HepG2 (cell line): Measurements from ENCODE around the gene AMIGO2. TPM values are rescaled to one million over a fixed set of nuclear protein-coding genes. Genes with fewer than 3 reads are reported as not detected.

Experiments
- ATAC-seq: fragments of 200-7000 bp; cut with Tn5 transposase; 3 replicates; pipeline ENCODE4 v1.9.1; 2020; ENCODE audit warnings: mild to moderate bottlenecking, moderate library complexity
- BruUV-seq: library from RNA; stranded (reverse); fragments of 400-500 nt; replicated peaks from 2 replicates; lab custom pipeline; 2021; lab: Mats Ljungman, UMichigan
- CTCF ChIA-PET: fragments of 300-600 bp; formaldehyde crosslinking; extraction: SDS; loops from one replicate; lab custom pipeline; 2021; ENCODE audit warnings: low total read pairs, inconsistent platforms, low intra/inter-chr PET ratio; lab: Yijun Ruan, JAX
- POLR2A ChIA-PET: fragments of 350-600 bp; sonication (Branson Sonifier 250); formaldehyde crosslinking; loops from one replicate; lab custom pipeline; 2020; ENCODE audit warnings: antibody characterized with exemption, inconsistent platforms; lab: Yijun Ruan, JAX
- DNase-seq: peaks from one replicate; pipeline ENCODE4 v3.0.0-alpha.2; 2015; ENCODE audit warnings: low spot score
- FAIRE-seq: peaks from 3 replicates; lab custom pipeline; 2011; peaks lifted over from hg19 to GRCh38; lab: Jason Lieb, UNC
- H2AFZ ChIP-seq: one replicate; pipeline ENCODE4 v1.6.1; 2011; ENCODE audit warnings: low read length, inconsistent platforms
- H3K27ac ChIP-seq: fragments of 300-600 bp; 3 replicates; pipeline ENCODE4 v1.8.0; 2011; ENCODE audit warnings: mixed run types, mild to moderate bottlenecking, mixed read lengths, low read length, inconsistent platforms; ENCODE audit not compliant: insufficient read depth; ENCODE audit errors: extremely low read length
- H3K27me3 ChIP-seq, 2 experiments: fragments of 200-600 bp in 1 of 2; 2 replicates in 1 of 2; 3 replicates in 1 of 2; pipeline versions ENCODE4 v1.6.0 to v1.8.0; 2011; ENCODE audit warnings: low read length in 2 of 2, mild to moderate bottlenecking in 2 of 2, moderate library complexity in 2 of 2, inconsistent platforms in 1 of 2; ENCODE audit not compliant: insufficient read depth in 2 of 2, control insufficient read depth in 1 of 2
- H3K36me3 ChIP-seq, 2 experiments: fragments of 200-600 bp in 1 of 2; replicated peaks in 1 of 2; 2 replicates in 1 of 2; 3 replicates in 1 of 2; pipeline versions ENCODE4 v1.5.1 to v1.8.0; 2011; ENCODE audit warnings: low read length in 2 of 2, inconsistent platforms in 1 of 2; ENCODE audit not compliant: insufficient read depth in 2 of 2, control insufficient read depth in 1 of 2
- H3K4me1 ChIP-seq: 2 replicates; pipeline ENCODE4 v1.5.1; 2012; ENCODE audit warnings: low read length, inconsistent platforms; ENCODE audit not compliant: insufficient read depth
- H3K4me2 ChIP-seq: 2 replicates; pipeline ENCODE4 v1.6.0; 2011; ENCODE audit warnings: low read depth, low read length, inconsistent platforms
- H3K4me3 ChIP-seq, 3 experiments: fragments of 200-600 bp in 1 of 3; sonication (generic), shearing (Covaris generic) in 1 of 3; replicated peaks in 1 of 3; 2 replicates each; pipeline ENCODE4 v1.5.1; 2011 to 2016; ENCODE audit warnings: low read length in 3 of 3, inconsistent platforms in 2 of 3, low read depth in 2 of 3, mild to moderate bottlenecking in 2 of 3, control low read depth in 1 of 3, mixed read lengths in 1 of 3; ENCODE audit not compliant: insufficient read depth in 1 of 3
- H3K79me2 ChIP-seq: one replicate; pipeline ENCODE4 v1.6.1; 2011; ENCODE audit warnings: low read length, inconsistent platforms; ENCODE audit not compliant: insufficient read depth
- H3K9ac ChIP-seq: 2 replicates; pipeline ENCODE4 v1.6.0; 2011; ENCODE audit warnings: mild to moderate bottlenecking, low read depth, low read length, inconsistent platforms; ENCODE audit not compliant: insufficient read depth
- H3K9me3 ChIP-seq: 2 replicates; pipeline ENCODE4 v1.5.1; 2012; ENCODE audit warnings: mild to moderate bottlenecking, low read length
- H4K20me1 ChIP-seq: 2 replicates; pipeline ENCODE4 v1.6.0; 2011; ENCODE audit warnings: inconsistent platforms, mild to moderate bottlenecking, low read length, moderate library complexity; ENCODE audit not compliant: insufficient read depth
- ARNT2 ChIP-seq: sonication (generic); formaldehyde crosslinking; IDR thresholded peaks from 2 replicates; pipeline ENCODE4 v1.8.0; 2022; ENCODE audit warnings: mild to moderate bottlenecking, low read depth, missing genetic modification reagents, moderate library complexity
- CHD2 ChIP-seq: IDR thresholded peaks from 2 replicates; pipeline ENCODE4 v1.6.1; 2011; ENCODE audit warnings: low read depth, low read length, improper control_type of control experiment
- RBM22 ChIP-seq: fragments of 200-400 bp; formaldehyde crosslinking; optimal IDR thresholded peaks from 2 replicates; pipeline ENCODE3; 2017; ENCODE audit warnings: mild to moderate bottlenecking, low read length, moderate library complexity
- ZNF10 ChIP-seq: sonication (generic); formaldehyde crosslinking; IDR thresholded peaks from 2 replicates; pipeline ENCODE4 v1.4.0; 2020; ENCODE audit warnings: mild to moderate bottlenecking, low read depth, missing genetic modification reagents, borderline replicate concordance
- ZNF20 ChIP-seq: sonication (generic); formaldehyde crosslinking; IDR thresholded peaks from 2 replicates; pipeline ENCODE4 v1.4.0; 2020; ENCODE audit warnings: mild to moderate bottlenecking, moderate library complexity, missing genetic modification reagents
- ZNF496 ChIP-seq: sonication (generic); formaldehyde crosslinking; IDR thresholded peaks from 2 replicates; pipeline ENCODE4 v1.8.1; 2023; ENCODE audit warnings: mild to moderate bottlenecking, moderate library complexity, missing genetic modification reagents; ENCODE audit not compliant: insufficient replicate concordance
- ZNF556 ChIP-seq: sonication (generic); formaldehyde crosslinking; IDR thresholded peaks from 2 replicates; pipeline ENCODE4 v1.4.0; 2020; ENCODE audit warnings: mild to moderate bottlenecking, missing genetic modification reagents, borderline replicate concordance
- ZNF746 ChIP-seq: sonication (generic); formaldehyde crosslinking; IDR thresholded peaks from 2 replicates; pipeline ENCODE4 v1.8.0; 2022; ENCODE audit warnings: mild to moderate bottlenecking, missing genetic modification reagents
- WGBS: methylation state at CpG from one replicate; pipeline ENCODE4 v1.1.6; 2017; ENCODE audit warnings: low lambda C conversion rate; 5-methylcytosine and 5-hydroxymethylcytosine counted together
- in situ Hi-C: cut with HindIII; loops from 2 replicates; pipeline ENCODE4 v1.10.0; 2017; ENCODE audit warnings: low pct_unique_long_range_greater_than_20kb; ENCODE audit not compliant: extremely low pct_ligation_motif_present
- intact Hi-C: fragments of 100-400 bp; cut with micrococcal nuclease; formaldehyde crosslinking; loops from one replicate; pipeline ENCODE4 v1.10.0; 2022; ENCODE audit not compliant: unreplicated experiment
- polyA plus RNA-seq, 8 experiments: library from polyadenylated mRNA; depleted of rRNA in 3 of 8; stranded (reverse) in 7 of 8; unstranded in 1 of 8; fragments of >200 nt; fragmentation: Illumina TruSeq in 4 of 8; extraction: Trizol in 4 of 8; gene quantifications; 2 replicates each; pipeline versions ENCODE4 v1.2.1 to v1.2.3, GENCODE V29; 2011 to 2016; ENCODE audit warnings: low read depth in 4 of 8, missing spikeins in 1 of 8, mixed read lengths in 1 of 8; ENCODE audit not compliant: insufficient read depth in 1 of 8
- total RNA-seq, 5 experiments: library from RNA; depleted of rRNA; stranded (reverse); fragments of >200 nt; fragmentation: Illumina TruSeq; extraction: Trizol; gene quantifications; 2 replicates each; pipeline ENCODE4 v1.2.3, GENCODE V29; 2016; ENCODE audit warnings: low read depth in 1 of 5
- TF ChIP-seq, protein P1 (sequence below): sonication (generic); formaldehyde crosslinking; IDR thresholded peaks from 2 replicates; pipeline ENCODE4 v1.4.0; 2020; ENCODE audit warnings: missing genetic modification reagents
- TF ChIP-seq, protein P2 (sequence below): IDR thresholded peaks from 2 replicates; pipeline ENCODE4 v1.6.1; 2016; ENCODE audit warnings: mild to moderate bottlenecking, missing biosample characterization, missing genetic modification reagents
- TF ChIP-seq, protein P3 (sequence below), 2 experiments: fragments of 450-650 bp in 1 of 2; sonication (generic) in 1 of 2; formaldehyde crosslinking; IDR thresholded peaks; 2 replicates each; pipeline versions ENCODE4 v1.5.0 to v1.8.0; 2020 to 2022; ENCODE audit warnings: mild to moderate bottlenecking in 1 of 2, missing genetic modification reagents in 1 of 2
- TF ChIP-seq, protein P4 (sequence below): sonication (generic); formaldehyde crosslinking; IDR thresholded peaks from 2 replicates; pipeline ENCODE4 v1.4.0; 2020; ENCODE audit warnings: missing genetic modification reagents

Gene AMIGO2
- total and polyA plus RNA-seq, 2 of the 13 experiments (the other 11 are each of a cell fraction or from before 2014, with no cell fraction given): not detected

DNA sequence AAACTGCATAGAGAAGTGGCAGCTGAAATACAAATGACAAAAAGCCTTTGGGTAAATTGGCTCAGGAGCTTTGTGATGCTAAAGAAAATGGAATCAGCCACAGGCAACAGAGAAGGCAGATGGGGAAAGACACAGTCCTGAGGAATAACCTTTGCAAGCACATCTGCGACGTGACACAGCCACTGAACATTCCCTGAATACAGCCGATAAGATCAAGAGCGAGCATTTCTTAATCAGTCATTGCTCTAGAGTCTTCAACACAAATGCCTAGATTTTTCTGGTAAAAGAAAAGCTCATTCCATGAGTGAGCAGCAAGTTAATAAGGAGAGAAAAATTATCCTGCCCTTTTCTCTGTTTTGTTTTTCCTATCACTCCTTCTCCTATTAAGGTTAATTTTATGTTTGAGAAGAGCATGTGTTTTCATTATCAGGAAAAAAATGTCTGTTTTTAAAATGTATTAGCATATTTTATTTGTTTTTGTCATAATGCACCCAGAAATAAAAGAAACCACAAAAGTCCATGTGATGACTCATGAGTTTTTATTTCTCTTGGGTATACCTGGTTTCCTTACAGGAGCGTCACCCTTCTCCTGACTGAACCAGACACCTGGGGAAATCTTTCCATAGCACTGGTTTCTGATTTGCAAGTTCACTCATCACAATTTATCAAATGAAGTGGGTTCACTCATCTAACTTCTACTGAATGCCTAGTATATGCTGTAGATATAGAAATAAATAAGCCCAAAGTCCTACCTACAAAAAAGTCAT lies 45.8 kb downstream of the AMIGO2 start (continued):
- no peak for TF ChIP-seq ZNF556 (CRISPR knock-in tag)
- TF ChIP-seq CHD2: no peak
- TF ChIP-seq ZNF496 (CRISPR knock-in tag): no peak
- TF ChIP-seq, all 625 proteins: peak for 0

DNA sequence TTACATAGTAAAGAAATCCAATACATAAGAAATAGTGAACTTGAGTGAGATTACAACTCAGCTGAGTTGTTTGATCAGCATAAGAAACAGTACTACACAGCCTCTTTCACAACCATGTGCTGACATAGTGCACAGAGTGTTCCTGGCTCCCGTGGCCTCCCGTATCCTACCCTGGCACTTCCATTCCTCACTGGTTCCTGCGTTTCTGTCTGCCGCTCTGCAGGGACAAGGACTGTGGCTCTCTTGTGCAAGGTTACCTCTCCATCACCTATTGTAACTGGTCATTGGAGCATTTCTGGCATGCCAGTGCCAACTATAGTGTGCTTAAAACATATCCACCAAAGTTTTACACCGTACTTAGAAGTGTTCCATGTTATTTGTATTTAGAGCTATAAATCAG lies 46.7 kb downstream of the AMIGO2 start:
- DNase-seq (no peak), ATAC-seq (no peak; the same call in 2 of the 3 replicates), FAIRE-seq (no peak)
- H3K4me2 ChIP-seq: no peak overlapping the region
- no peaks in the 10 kb centered on the region for H4K20me1 ChIP-seq
- CTCF ChIA-PET: interaction anchor here (0.6 to 2.3 kb wide), 5 partner anchors 274 to 653 kb away, joined by 3 to 29 read pairs (median 3); no protein-coding TSS in a partner anchor
- H3K36me3 ChIP-seq: no peaks in the 10 kb centered on the region
- in situ Hi-C loops (no loop called here), intact Hi-C loops (loop anchor here (2.0 to 5.0 kb wide), 2 partner anchors 364 to 654 kb away; no protein-coding TSS in a partner anchor)
- H3K4me1 ChIP-seq: no peaks in the 10 kb centered on the region
- H3K9ac ChIP-seq: no peak overlapping the region
- POLR2A ChIA-PET: no interaction called here
- no peak overlapping the region for H3K4me3 ChIP-seq
- no peak overlapping the region for H3K27ac ChIP-seq
- no peaks in the 10 kb centered on the region for H3K9me3 ChIP-seq
- H2AFZ ChIP-seq: no peak overlapping the region
- BruUV-seq: no TSS peak
- H3K27me3 ChIP-seq: peaks cover 0 to 5% of the 10 kb centered on the region in 2 experiments; a peak in 2 of 5 replicates
- WGBS: 13% methylated on average over 5 of the region's 5 CpGs
- no peaks in the 10 kb centered on the region for H3K79me2 ChIP-seq
- TF ChIP-seq, protein P1, sequence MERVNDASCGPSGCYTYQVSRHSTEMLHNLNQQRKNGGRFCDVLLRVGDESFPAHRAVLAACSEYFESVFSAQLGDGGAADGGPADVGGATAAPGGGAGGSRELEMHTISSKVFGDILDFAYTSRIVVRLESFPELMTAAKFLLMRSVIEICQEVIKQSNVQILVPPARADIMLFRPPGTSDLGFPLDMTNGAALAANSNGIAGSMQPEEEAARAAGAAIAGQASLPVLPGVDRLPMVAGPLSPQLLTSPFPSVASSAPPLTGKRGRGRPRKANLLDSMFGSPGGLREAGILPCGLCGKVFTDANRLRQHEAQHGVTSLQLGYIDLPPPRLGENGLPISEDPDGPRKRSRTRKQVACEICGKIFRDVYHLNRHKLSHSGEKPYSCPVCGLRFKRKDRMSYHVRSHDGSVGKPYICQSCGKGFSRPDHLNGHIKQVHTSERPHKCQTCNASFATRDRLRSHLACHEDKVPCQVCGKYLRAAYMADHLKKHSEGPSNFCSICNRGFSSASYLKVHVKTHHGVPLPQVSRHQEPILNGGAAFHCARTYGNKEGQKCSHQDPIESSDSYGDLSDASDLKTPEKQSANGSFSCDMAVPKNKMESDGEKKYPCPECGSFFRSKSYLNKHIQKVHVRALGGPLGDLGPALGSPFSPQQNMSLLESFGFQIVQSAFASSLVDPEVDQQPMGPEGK (CRISPR knock-in tag): no peak
- TF ChIP-seq, protein P2, sequence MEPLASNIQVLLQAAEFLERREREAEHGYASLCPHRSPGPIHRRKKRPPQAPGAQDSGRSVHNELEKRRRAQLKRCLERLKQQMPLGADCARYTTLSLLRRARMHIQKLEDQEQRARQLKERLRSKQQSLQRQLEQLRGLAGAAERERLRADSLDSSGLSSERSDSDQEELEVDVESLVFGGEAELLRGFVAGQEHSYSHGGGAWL (CRISPR knock-in tag): no peak
- TF ChIP-seq, protein P3, sequence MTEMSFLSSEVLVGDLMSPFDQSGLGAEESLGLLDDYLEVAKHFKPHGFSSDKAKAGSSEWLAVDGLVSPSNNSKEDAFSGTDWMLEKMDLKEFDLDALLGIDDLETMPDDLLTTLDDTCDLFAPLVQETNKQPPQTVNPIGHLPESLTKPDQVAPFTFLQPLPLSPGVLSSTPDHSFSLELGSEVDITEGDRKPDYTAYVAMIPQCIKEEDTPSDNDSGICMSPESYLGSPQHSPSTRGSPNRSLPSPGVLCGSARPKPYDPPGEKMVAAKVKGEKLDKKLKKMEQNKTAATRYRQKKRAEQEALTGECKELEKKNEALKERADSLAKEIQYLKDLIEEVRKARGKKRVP (CRISPR knock-in tag; IDR thresholded peaks at IDR 0.05): no peak
- TF ChIP-seq ZNF20 (CRISPR knock-in tag) (no peak), ZNF10 (CRISPR knock-in tag) (no peak), RBM22 (no peak), ARNT2 (no peak), ZNF746 (CRISPR knock-in tag) (no peak)
- TF ChIP-seq, protein P4, sequence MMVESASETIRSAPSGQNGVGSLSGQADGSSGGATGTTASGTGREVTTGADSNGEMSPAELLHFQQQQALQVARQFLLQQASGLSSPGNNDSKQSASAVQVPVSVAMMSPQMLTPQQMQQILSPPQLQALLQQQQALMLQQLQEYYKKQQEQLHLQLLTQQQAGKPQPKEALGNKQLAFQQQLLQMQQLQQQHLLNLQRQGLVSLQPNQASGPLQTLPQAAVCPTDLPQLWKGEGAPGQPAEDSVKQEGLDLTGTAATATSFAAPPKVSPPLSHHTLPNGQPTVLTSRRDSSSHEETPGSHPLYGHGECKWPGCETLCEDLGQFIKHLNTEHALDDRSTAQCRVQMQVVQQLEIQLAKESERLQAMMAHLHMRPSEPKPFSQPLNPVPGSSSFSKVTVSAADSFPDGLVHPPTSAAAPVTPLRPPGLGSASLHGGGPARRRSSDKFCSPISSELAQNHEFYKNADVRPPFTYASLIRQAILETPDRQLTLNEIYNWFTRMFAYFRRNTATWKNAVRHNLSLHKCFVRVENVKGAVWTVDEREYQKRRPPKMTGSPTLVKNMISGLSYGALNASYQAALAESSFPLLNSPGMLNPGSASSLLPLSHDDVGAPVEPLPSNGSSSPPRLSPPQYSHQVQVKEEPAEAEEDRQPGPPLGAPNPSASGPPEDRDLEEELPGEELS (CRISPR knock-in tag): no peak
